Activated CD4-positive, alpha-beta T cell treated with anti-CD3 and anti-CD28 coated beads for 4 hours (primary cell): ENCODE data around the gene RECK.
"Not testable (repeated sequence)": the region's sequence is repeated elsewhere in the genome, so short reads cannot be mapped to it uniquely, and the experiment has no call there.

Source experiments
- DNase-seq, 2 donors: peaks; one replicate each; pipeline ENCODE4 v3.0.0-alpha.2; 2020

RECK gene

GRCh38 chr9:36141761-36142160 lies 105.0 kb downstream of the RECK start:
- no peak for DNase-seq

GRCh38 chr9:36142510-36143244 lies 106.0 kb downstream of the RECK start:
- DNase-seq = no peak

GRCh38 chr9:36143245-36143641 lies 106.5 kb downstream of the RECK start:
- no peak for DNase-seq

GRCh38 chr9:36144309-36145232 lies 107.9 kb downstream of the RECK start:
- no peak for DNase-seq

- DNase-seq = no peak
Measured at GRCh38 chr9:36145970-36146369, 109.3 kb downstream of the RECK start.

GRCh38 chr9:36146651-36147050 lies 109.9 kb downstream of the RECK start:
- DNase-seq = no peak

- no peak for DNase-seq
Measured at GRCh38 chr9:36147441-36148175, 110.9 kb downstream of the RECK start.

- DNase-seq = peak; percentile 59 to 78
Measured at GRCh38 chr9:36148311-36149051, 111.8 kb downstream of the RECK start.

- DNase-seq = no peak
Measured at GRCh38 chr9:36149197-36149596, 112.5 kb downstream of the RECK start.

GRCh38 chr9:36150574-36151315 lies 114.0 kb downstream of the RECK start:
- no peak for DNase-seq

GRCh38 chr9:36151316-36152210 lies 114.8 kb downstream of the RECK start:
- DNase-seq = peak; percentile 86

- no peak for DNase-seq
Measured at GRCh38 chr9:36152741-36153438, 116.2 kb downstream of the RECK start.

- no peak for DNase-seq
Measured at GRCh38 chr9:36153746-36154145, 117.0 kb downstream of the RECK start.

GRCh38 chr9:36154331-36154952 lies 117.7 kb downstream of the RECK start:
- no peak for DNase-seq

GRCh38 chr9:36156116-36156515 lies 119.4 kb downstream of the RECK start:
- DNase-seq = no peak

GRCh38 chr9:36158122-36158521 lies 121.4 kb downstream of the RECK start:
- no peak for DNase-seq

- DNase-seq = no peak
Measured at GRCh38 chr9:36158917-36159316, 122.2 kb downstream of the RECK start.

GRCh38 chr9:36159509-36159908 lies 122.8 kb downstream of the RECK start:
- not testable (repeated sequence) for DNase-seq

GRCh38 chr9:36160126-36160525 lies 123.4 kb downstream of the RECK start:
- not testable (repeated sequence) for DNase-seq

GRCh38 chr9:36161187-36161586 lies 124.5 kb downstream of the RECK start:
- DNase-seq = no peak
